ENCODE data around the gene ADGRD1.

Gene ADGRD1

DNA sequence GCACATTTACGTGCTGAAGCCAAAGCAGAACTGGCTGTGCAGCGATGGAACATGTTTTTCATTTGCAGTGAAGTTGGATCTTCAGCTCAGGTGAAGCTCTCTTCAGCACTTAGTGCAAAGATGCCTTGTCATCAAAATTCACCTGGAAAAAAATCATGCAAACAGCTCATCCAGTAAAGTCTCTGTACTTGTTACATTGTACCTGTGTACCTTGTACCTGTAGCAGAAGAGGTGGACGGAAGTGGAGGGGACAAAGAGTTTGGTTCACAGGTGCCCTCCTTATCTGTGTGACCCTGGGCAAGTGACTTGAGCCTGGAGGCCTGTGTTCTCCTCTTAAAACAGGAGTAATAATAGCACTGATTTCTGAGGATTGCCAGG lies 54.0 kb downstream of the ADGRD1 start:
- TF ChIP-seq CTCF (IDR thresholded peaks at IDR 0.05; ENCODE audit: low read depth, low read length) = no peak
- no peak for DNase-seq (ENCODE audit: low read depth in 2 of 2)
- no peak overlapping the region for H3K4me3 ChIP-seq (replicated peaks in 1 of 2; ENCODE audit: low read depth in 2 of 2, low read length in 2 of 2)

DNA sequence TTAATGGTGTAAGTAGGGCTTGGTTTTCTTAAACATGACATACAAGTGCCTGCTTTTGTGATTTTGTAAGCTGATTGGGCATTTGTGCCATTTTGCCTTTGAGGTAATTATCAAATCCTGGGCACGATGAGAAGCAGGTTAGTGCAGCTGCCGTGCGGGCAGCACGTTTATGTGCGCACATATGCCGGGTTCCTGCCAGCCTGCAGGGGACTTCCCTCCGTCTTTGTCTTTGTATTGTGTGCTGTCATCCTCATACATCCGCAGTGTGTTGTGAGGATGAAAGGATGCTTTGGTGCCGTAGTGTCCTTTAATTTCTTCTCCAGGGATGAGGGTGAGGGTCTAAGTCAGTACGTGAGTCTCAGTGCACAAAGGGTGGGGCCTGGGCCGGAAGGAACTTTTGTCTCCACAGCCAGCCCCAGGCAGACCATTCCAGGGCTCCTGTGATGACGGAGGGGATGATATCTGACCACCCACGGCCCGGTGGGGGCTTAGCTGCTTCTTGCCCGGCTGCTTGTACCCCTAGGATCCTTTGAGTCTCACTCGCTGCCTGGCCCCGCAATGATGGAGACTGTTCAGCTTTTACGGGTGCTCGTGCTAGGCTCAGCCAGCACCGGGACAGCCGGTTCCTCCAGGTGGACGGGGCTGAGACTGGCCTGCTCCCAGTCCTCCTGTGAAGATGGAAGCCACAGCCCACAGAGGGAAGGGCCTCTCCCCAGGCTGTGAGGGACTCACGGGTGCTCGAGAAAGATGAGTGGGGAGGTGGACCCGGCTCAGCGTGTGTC lies 54.6 kb downstream of the ADGRD1 start:
- H3K4me3 ChIP-seq (replicated peaks in 1 of 2; ENCODE audit: low read depth in 2 of 2, low read length in 2 of 2) = no peak overlapping the region
- DNase-seq (ENCODE audit: low read depth in 2 of 2) = no peak
- TF ChIP-seq CTCF (IDR thresholded peaks at IDR 0.05; ENCODE audit: low read depth, low read length) = no peak

- H3K4me3 ChIP-seq (replicated peaks in 1 of 2; ENCODE audit: low read depth in 2 of 2, low read length in 2 of 2) = no peak overlapping the region
- no peak for DNase-seq (ENCODE audit: low read depth in 2 of 2)
- TF ChIP-seq CTCF (IDR thresholded peaks at IDR 0.05; ENCODE audit: low read depth, low read length) = no peak
Measured at GRCh38 chr12:131008913-131009270, 55.2 kb downstream of the ADGRD1 start.

DNA sequence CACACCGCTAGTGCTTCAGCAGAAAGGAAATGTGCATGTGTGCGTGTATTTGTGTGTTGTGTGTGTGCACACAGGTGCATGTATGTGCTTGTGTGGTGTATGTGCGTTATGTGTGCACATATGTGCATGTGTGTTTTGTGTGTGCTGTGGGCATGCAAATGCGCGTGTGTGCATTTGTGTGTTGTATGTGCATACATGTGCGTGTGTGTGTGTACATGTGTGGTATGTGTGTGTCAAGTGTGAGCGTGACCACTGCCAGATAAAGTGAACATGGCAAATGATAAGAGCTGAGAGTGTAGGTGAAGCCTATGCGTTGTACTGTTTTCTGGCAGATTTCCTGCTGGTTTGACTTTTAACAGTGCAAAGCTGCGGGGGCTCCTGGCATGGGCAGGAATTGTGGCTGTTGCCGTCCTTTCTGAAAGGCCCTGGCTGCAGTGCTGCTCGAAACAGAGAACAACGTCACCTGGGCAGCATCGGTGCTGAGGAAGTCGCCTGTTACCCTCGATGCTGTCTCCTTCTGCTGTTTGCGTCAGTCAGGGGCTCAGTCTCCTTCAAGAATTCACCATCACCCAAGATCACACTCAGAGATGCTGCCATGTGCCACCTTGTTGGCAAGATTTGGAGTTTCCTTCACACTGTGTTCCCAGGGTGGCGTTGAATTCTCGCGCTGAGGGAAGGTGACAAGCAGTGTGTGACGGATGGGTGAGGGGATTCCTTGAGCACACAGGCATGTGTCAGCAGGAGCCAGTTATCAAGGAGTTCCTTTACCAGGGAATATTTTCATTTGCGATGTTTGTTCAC lies 56.1 kb downstream of the ADGRD1 start:
- TF ChIP-seq CTCF (IDR thresholded peaks at IDR 0.05; ENCODE audit: low read depth, low read length) = no peak
- H3K4me3 ChIP-seq (replicated peaks in 1 of 2; ENCODE audit: low read depth in 2 of 2, low read length in 2 of 2) = no peak overlapping the region
- DNase-seq (ENCODE audit: low read depth in 2 of 2) = no peak

GRCh38 chr12:131010396-131011131 lies 56.9 kb downstream of the ADGRD1 start:
- no peak overlapping the region for H3K4me3 ChIP-seq (replicated peaks in 1 of 2; ENCODE audit: low read depth in 2 of 2, low read length in 2 of 2)
- TF ChIP-seq CTCF (IDR thresholded peaks at IDR 0.05; ENCODE audit: low read depth, low read length) = no peak
- no peak for DNase-seq (ENCODE audit: low read depth in 2 of 2)

GRCh38 chr12:131011165-131012079 lies 57.7 kb downstream of the ADGRD1 start:
- H3K4me3 ChIP-seq (replicated peaks in 1 of 2; ENCODE audit: low read depth in 2 of 2, low read length in 2 of 2) = no peak overlapping the region
- TF ChIP-seq CTCF (IDR thresholded peaks at IDR 0.05; ENCODE audit: low read depth, low read length) = no peak
- no peak for DNase-seq (ENCODE audit: low read depth in 2 of 2)

Data from cardiac fibroblast (primary cell).